Stimulated activated CD8-positive, alpha-beta memory T cell treated with anti-CD3 and anti-CD28 coated beads, Interleukin-15, amount 100 ng/mL, for 24 hours (primary cell): ENCODE measurements around the gene PTPRJ.
A peak's percentile ranks its signal among the peaks of the same experiment; 100 is the strongest.
"Not testable (repeated sequence)": the region's sequence is repeated elsewhere in the genome, so short reads cannot be mapped to it uniquely, and the experiment has no call there.

ENCODE experiments used
- DNase-seq: peaks from one replicate; pipeline ENCODE4 v3.0.0-alpha.2; 2020; ENCODE audit warnings: low read depth

Gene PTPRJ

GRCh38 chr11:48163360-48164100 lies 183.2 kb downstream of the PTPRJ start:
- no peak for DNase-seq

- no peak for DNase-seq
These were observed 184.5 kb downstream of the PTPRJ start for GRCh38 chr11:48164836-48165235.

- DNase-seq, result no peak
These were observed 185.1 kb downstream of the PTPRJ start for GRCh38 chr11:48165426-48165825.

GRCh38 chr11:48167380-48167779 lies 187.0 kb downstream of the PTPRJ start:
- no peak for DNase-seq

GRCh38 chr11:48168815-48169214 lies 188.5 kb downstream of the PTPRJ start:
- no peak for DNase-seq

- no peak for DNase-seq
These were observed 188.9 kb downstream of the PTPRJ start for GRCh38 chr11:48169259-48169658.

GRCh38 chr11:48169717-48170116 lies 189.4 kb downstream of the PTPRJ start:
- no peak for DNase-seq

GRCh38 chr11:48170241-48171233 lies 190.2 kb downstream of the PTPRJ start:
- no peak for DNase-seq

- DNase-seq, result peak; percentile 26
These were observed 192.7 kb downstream of the PTPRJ start for GRCh38 chr11:48172818-48173609.

GRCh38 chr11:48177661-48178060 lies 197.3 kb downstream of the PTPRJ start:
- no peak for DNase-seq

GRCh38 chr11:48180627-48181026 lies 200.3 kb downstream of the PTPRJ start:
- no peak for DNase-seq

- DNase-seq, result no peak
These were observed 202.6 kb downstream of the PTPRJ start for GRCh38 chr11:48182860-48183526.

- no peak for DNase-seq
These were observed 204.1 kb downstream of the PTPRJ start for GRCh38 chr11:48184452-48184851.

GRCh38 chr11:48190906-48191654 lies 210.7 kb downstream of the PTPRJ start:
- not testable (repeated sequence) for DNase-seq

- no peak for DNase-seq
These were observed 213.5 kb downstream of the PTPRJ start for GRCh38 chr11:48193876-48194275.

- no peak for DNase-seq
These were observed 227.5 kb downstream of the PTPRJ start for GRCh38 chr11:48207881-48208280.

GRCh38 chr11:48210052-48210451 lies 229.7 kb downstream of the PTPRJ start:
- no peak for DNase-seq

- DNase-seq, result no peak
These were observed 236.2 kb downstream of the PTPRJ start, which contains the start of gene OR4B1 for GRCh38 chr11:48216510-48216909. Gene OR4B1, plus strand, starts transcription at chr11:48216810. Its CDS starts 0 bp downstream, at chr11:48216810.
